ENCODE results near the gene ASB1. TPM values are rescaled to one million over a fixed set of nuclear protein-coding genes. Genes with fewer than 3 reads are reported as not detected.
A peak's percentile ranks its signal among the peaks of the same experiment; 100 is the strongest.

The ASB1 gene
- total and polyA plus RNA-seq, 9 of the 15 experiments (the other 6 are each of a cell fraction or from before 2014, with no cell fraction given): 6.3 to 37.7 (median 23.9) TPM

- TF ChIP-seq NKRF (IDR thresholded peaks at IDR 0.05; ENCODE audit: borderline replicate concordance) (no peak), ESRRB (CRISPR knock-in tag; IDR thresholded peaks at IDR 0.05; ENCODE audit: borderline replicate concordance) (no peak), MAZ (CRISPR knock-in tag; conservative IDR thresholded peaks at IDR 0.05 in 1 of 2, IDR thresholded peaks at IDR 0.05 in 1 of 2) (no peak), SNRNP70 (optimal IDR thresholded peaks at IDR 0.05; ENCODE audit: low read depth, low read length) (no peak), ARID4B (CRISPR knock-in tag; IDR thresholded peaks at IDR 0.05) (no peak), SAFB (IDR thresholded peaks at IDR 0.05; ENCODE audit: borderline replicate concordance, low read depth, low read length) (no peak), MEF2A (IDR thresholded peaks at IDR 0.05; ENCODE audit: control insufficient read depth, low read depth, low read length) (no peak), CREM (IDR thresholded peaks at IDR 0.05; ENCODE audit: low read depth) (peak; percentile 52; the same call in 1 of the 2 replicates), ZNF668 (CRISPR knock-in tag; IDR thresholded peaks at IDR 0.05) (no peak), ZNF184 (CRISPR knock-in tag; IDR thresholded peaks at IDR 0.05) (no peak), POLR2A (conservative IDR thresholded peaks at IDR 0.05) (no peak; the same call in 1 of the 2 replicates), ELF2 (CRISPR knock-in tag; IDR thresholded peaks at IDR 0.05) (no peak), HEY1 (CRISPR knock-in tag; IDR thresholded peaks at IDR 0.05; ENCODE audit: borderline replicate concordance) (no peak), STAT5A (IDR thresholded peaks at IDR 0.05; ENCODE audit: borderline replicate concordance, low read length) (peak; percentile 55), MAFF (IDR thresholded peaks at IDR 0.05; ENCODE audit: low read length) (no peak), PRPF4 (IDR thresholded peaks at IDR 0.05; ENCODE audit: insufficient read depth, low read depth, low read length, poor library complexity, severe bottlenecking) (no peak), POLR2B (IDR thresholded peaks at IDR 0.05; ENCODE audit: low read depth, partially characterized antibody) (no peak), RUNX1 (IDR thresholded peaks at IDR 0.05; ENCODE audit: low read depth) (no peak), ZBTB49 (CRISPR knock-in tag; IDR thresholded peaks at IDR 0.05; ENCODE audit: borderline replicate concordance) (no peak), FOXP1 (CRISPR knock-in tag; IDR thresholded peaks at IDR 0.05) (no peak)
These were observed 5.6 kb upstream of the ASB1 start (continued) for GRCh38 chr2:238420878-238421694.
